ENCODE results near the gene PHC2. TPM values are rescaled to one million over a fixed set of nuclear protein-coding genes. Genes with fewer than 3 reads are reported as not detected.

Gene PHC2
- total and polyA plus RNA-seq, 9 donors, result 53.1 to 77.9 (median 69.4) TPM

GRCh38 chr1:33468531-33468930, 37.6 kb upstream of the PHC2 start:
- no peak for DNase-seq
- WGBS (ENCODE audit: insufficient coverage), result 73% methylated on average over 2 of the region's 4 CpGs
- no peaks in the 10 kb centered on the region for H3K27me3 ChIP-seq (ENCODE audit: control insufficient read depth, insufficient read depth, low read length)

GRCh38 chr1:33468011-33468410, 37.1 kb upstream of the PHC2 start:
- H3K9me3 ChIP-seq (replicated peaks; ENCODE audit: control insufficient read depth, low read depth, low read length), result no peaks in the 10 kb centered on the region
- WGBS (ENCODE audit: insufficient coverage), result 89% methylated on average over 3 of the region's 4 CpGs
- H3K27ac ChIP-seq (ENCODE audit: low read length), result no peak overlapping the region
- no peak for DNase-seq
- H3K36me3 ChIP-seq (ENCODE audit: control insufficient read depth, insufficient read depth, low read length), result no peaks in the 10 kb centered on the region
- H3K27me3 ChIP-seq (ENCODE audit: control insufficient read depth, insufficient read depth, low read length), result no peaks in the 10 kb centered on the region
- peaks cover 47% of the 10 kb centered on the region for H3K4me1 ChIP-seq (ENCODE audit: control insufficient read depth, insufficient read depth, low read length)
- H3K4me3 ChIP-seq (ENCODE audit: low read length), result no peak overlapping the region

More at GRCh38 chr1:33468531-33468930, 37.6 kb upstream of the PHC2 start:
- Histone ChIP-seq H3K4me3 (ENCODE audit: low read length) (no peak overlapping the region), H3K36me3 (ENCODE audit: control insufficient read depth, insufficient read depth, low read length) (no peaks in the 10 kb centered on the region), H3K4me1 (ENCODE audit: control insufficient read depth, insufficient read depth, low read length) (peaks cover 51% of the 10 kb centered on the region), H3K27ac (ENCODE audit: low read length) (no peak overlapping the region), H3K9me3 (replicated peaks; ENCODE audit: control insufficient read depth, low read depth, low read length) (no peaks in the 10 kb centered on the region)

GRCh38 chr1:33466159-33466558, 35.3 kb upstream of the PHC2 start:
- no peaks in the 10 kb centered on the region for H3K9me3 ChIP-seq (replicated peaks; ENCODE audit: control insufficient read depth, low read depth, low read length)
- no peak overlapping the region for H3K4me3 ChIP-seq (ENCODE audit: low read length)
- 56% methylated on average over 5 of the region's 6 CpGs for WGBS (ENCODE audit: insufficient coverage)
- H3K27ac ChIP-seq (ENCODE audit: low read length), result no peak overlapping the region
- peak; percentile 74 for DNase-seq
- H3K36me3 ChIP-seq (ENCODE audit: control insufficient read depth, insufficient read depth, low read length), result no peaks in the 10 kb centered on the region
- H3K27me3 ChIP-seq (ENCODE audit: control insufficient read depth, insufficient read depth, low read length), result no peaks in the 10 kb centered on the region
- H3K4me1 ChIP-seq (ENCODE audit: control insufficient read depth, insufficient read depth, low read length), result peaks cover 48% of the 10 kb centered on the region

GRCh38 chr1:33465316-33465715, 34.4 kb upstream of the PHC2 start:
- no CpG with 5 or more reads among the region's 2 CpGs for WGBS (ENCODE audit: insufficient coverage)
- DNase-seq, result no peak
- H3K4me1 ChIP-seq (ENCODE audit: control insufficient read depth, insufficient read depth, low read length), result peaks cover 53% of the 10 kb centered on the region

GRCh38 chr1:33464552-33464951, 33.7 kb upstream of the PHC2 start:
- 100% methylated on average over 1 of the region's 3 CpGs for WGBS (ENCODE audit: insufficient coverage)
- Histone ChIP-seq H3K4me3 (ENCODE audit: low read length) (no peak overlapping the region), H3K27ac (ENCODE audit: low read length) (no peak overlapping the region), H3K9me3 (replicated peaks; ENCODE audit: control insufficient read depth, low read depth, low read length) (no peaks in the 10 kb centered on the region), H3K27me3 (ENCODE audit: control insufficient read depth, insufficient read depth, low read length) (no peaks in the 10 kb centered on the region), H3K36me3 (ENCODE audit: control insufficient read depth, insufficient read depth, low read length) (no peaks in the 10 kb centered on the region), H3K4me1 (ENCODE audit: control insufficient read depth, insufficient read depth, low read length) (peaks cover 52% of the 10 kb centered on the region)
- DNase-seq, result no peak

More at GRCh38 chr1:33465316-33465715, 34.4 kb upstream of the PHC2 start:
- no peak overlapping the region for H3K4me3 ChIP-seq (ENCODE audit: low read length)
- no peaks in the 10 kb centered on the region for H3K27me3 ChIP-seq (ENCODE audit: control insufficient read depth, insufficient read depth, low read length)
- no peaks in the 10 kb centered on the region for H3K36me3 ChIP-seq (ENCODE audit: control insufficient read depth, insufficient read depth, low read length)
- H3K9me3 ChIP-seq (replicated peaks; ENCODE audit: control insufficient read depth, low read depth, low read length), result no peaks in the 10 kb centered on the region
- no peak overlapping the region for H3K27ac ChIP-seq (ENCODE audit: low read length)

GRCh38 chr1:33462405-33463164, 31.7 kb upstream of the PHC2 start:
- peaks cover 33% of the 10 kb centered on the region for H3K4me1 ChIP-seq (ENCODE audit: control insufficient read depth, insufficient read depth, low read length)
- no peaks in the 10 kb centered on the region for H3K36me3 ChIP-seq (ENCODE audit: control insufficient read depth, insufficient read depth, low read length)
- H3K4me3 ChIP-seq (ENCODE audit: low read length), result no peak overlapping the region
- H3K27me3 ChIP-seq (ENCODE audit: control insufficient read depth, insufficient read depth, low read length), result no peaks in the 10 kb centered on the region
- no peak overlapping the region for H3K27ac ChIP-seq (ENCODE audit: low read length)
- H3K9me3 ChIP-seq (replicated peaks; ENCODE audit: control insufficient read depth, low read depth, low read length), result no peaks in the 10 kb centered on the region
- DNase-seq, result no peak
- 70% methylated on average over 5 of the region's 8 CpGs for WGBS (ENCODE audit: insufficient coverage)

- Histone ChIP-seq H3K27me3 (ENCODE audit: control insufficient read depth, insufficient read depth, low read length) (no peaks in the 10 kb centered on the region), H3K27ac (ENCODE audit: low read length) (peak overlapping the region; percentile 66), H3K9me3 (replicated peaks; ENCODE audit: control insufficient read depth, low read depth, low read length) (no peaks in the 10 kb centered on the region), H3K4me3 (ENCODE audit: low read length) (no peak overlapping the region), H3K4me1 (ENCODE audit: control insufficient read depth, insufficient read depth, low read length) (peaks cover 22% of the 10 kb centered on the region), H3K36me3 (ENCODE audit: control insufficient read depth, insufficient read depth, low read length) (no peaks in the 10 kb centered on the region)
- peak; percentile 73 for DNase-seq
- WGBS (ENCODE audit: insufficient coverage), result 75% methylated on average over 1 of the region's 4 CpGs
Measured at GRCh38 chr1:33460947-33461629, 30.2 kb upstream of the PHC2 start.

- no peaks in the 10 kb centered on the region for H3K36me3 ChIP-seq (ENCODE audit: control insufficient read depth, insufficient read depth, low read length)
- DNase-seq, result no peak
- peaks cover 24% of the 10 kb centered on the region for H3K4me1 ChIP-seq (ENCODE audit: control insufficient read depth, insufficient read depth, low read length)
- H3K9me3 ChIP-seq (replicated peaks; ENCODE audit: control insufficient read depth, low read depth, low read length), result no peaks in the 10 kb centered on the region
- H3K27me3 ChIP-seq (ENCODE audit: control insufficient read depth, insufficient read depth, low read length), result no peaks in the 10 kb centered on the region
- H3K27ac ChIP-seq (ENCODE audit: low read length), result no peak overlapping the region
- no peak overlapping the region for H3K4me3 ChIP-seq (ENCODE audit: low read length)
- WGBS (ENCODE audit: insufficient coverage), result 73% methylated on average over 3 of the region's 3 CpGs
Measured at GRCh38 chr1:33460144-33460543, 29.2 kb upstream of the PHC2 start.

- no peaks in the 10 kb centered on the region for H3K9me3 ChIP-seq (replicated peaks; ENCODE audit: control insufficient read depth, low read depth, low read length)
- DNase-seq, result no peak
- H3K36me3 ChIP-seq (ENCODE audit: control insufficient read depth, insufficient read depth, low read length), result no peaks in the 10 kb centered on the region
- WGBS (ENCODE audit: insufficient coverage), result 71% methylated on average over 4 of the region's 4 CpGs
- H3K27ac ChIP-seq (ENCODE audit: low read length), result no peak overlapping the region
- H3K27me3 ChIP-seq (ENCODE audit: control insufficient read depth, insufficient read depth, low read length), result no peaks in the 10 kb centered on the region
- H3K4me1 ChIP-seq (ENCODE audit: control insufficient read depth, insufficient read depth, low read length), result peaks cover 25% of the 10 kb centered on the region
- H3K4me3 ChIP-seq (ENCODE audit: low read length), result no peak overlapping the region
Measured at GRCh38 chr1:33459691-33460090, 28.8 kb upstream of the PHC2 start.

GRCh38 chr1:33456502-33456886, 25.6 kb upstream of the PHC2 start:
- H3K27ac ChIP-seq (ENCODE audit: low read length), result no peak overlapping the region
- DNase-seq, result no peak
- H3K27me3 ChIP-seq (ENCODE audit: control insufficient read depth, insufficient read depth, low read length), result no peaks in the 10 kb centered on the region
- H3K36me3 ChIP-seq (ENCODE audit: control insufficient read depth, insufficient read depth, low read length), result no peaks in the 10 kb centered on the region
- WGBS (ENCODE audit: insufficient coverage), result 100% methylated on average over 1 of the region's 6 CpGs
- H3K4me1 ChIP-seq (ENCODE audit: control insufficient read depth, insufficient read depth, low read length), result peaks cover 24% of the 10 kb centered on the region
- no peak overlapping the region for H3K4me3 ChIP-seq (ENCODE audit: low read length)
- H3K9me3 ChIP-seq (replicated peaks; ENCODE audit: control insufficient read depth, low read depth, low read length), result peaks cover 3% of the 10 kb centered on the region
